HepG2 (cell line): ENCODE measurements around the gene DLL3. TPM values are rescaled to one million over a fixed set of nuclear protein-coding genes. Genes with fewer than 3 reads are reported as not detected.

Experiments
- BRF2 ChIP-seq: sonication (generic); formaldehyde crosslinking; IDR thresholded peaks from 2 replicates; pipeline ENCODE4 v1.8.1; 2022; ENCODE audit warnings: mild to moderate bottlenecking, missing genetic modification reagents
- CREBL2 ChIP-seq: sonication (generic); formaldehyde crosslinking; IDR thresholded peaks from 2 replicates; pipeline ENCODE4 v1.8.1; 2023; ENCODE audit warnings: missing genetic modification reagents, mild to moderate bottlenecking, borderline replicate concordance
- CTCF ChIP-seq: sonication (generic); formaldehyde crosslinking; IDR thresholded peaks from 2 replicates; pipeline ENCODE4 v1.5.0; 2020; ENCODE audit warnings: mild to moderate bottlenecking, missing genetic modification reagents, moderate library complexity
- DNMT1 ChIP-seq: sonication (generic); formaldehyde crosslinking; IDR thresholded peaks from 2 replicates; pipeline ENCODE4 v1.5.1; 2020; ENCODE audit warnings: mild to moderate bottlenecking, missing genetic modification reagents
- ETS1 ChIP-seq: sonication (generic); formaldehyde crosslinking; IDR thresholded peaks from 2 replicates; pipeline ENCODE4 v1.4.0; 2020; ENCODE audit warnings: missing genetic modification reagents
- HNF4A ChIP-seq: sonication (generic); formaldehyde crosslinking; IDR thresholded peaks from 2 replicates; pipeline ENCODE4 v1.4.0; 2020; ENCODE audit warnings: missing genetic modification reagents
- KDM5B ChIP-seq: sonication (generic); formaldehyde crosslinking; IDR thresholded peaks from 2 replicates; pipeline ENCODE4 v1.4.0; 2020; ENCODE audit warnings: missing genetic modification reagents, mild to moderate bottlenecking, borderline replicate concordance
- MAFF ChIP-seq: IDR thresholded peaks from 2 replicates; pipeline ENCODE4 v1.6.1; 2011; ENCODE audit warnings: low read depth, low read length, improper control_type of control experiment
- NONO ChIP-seq, 2 experiments: fragments of 450-650 bp in 1 of 2; sonication (generic) in 1 of 2; formaldehyde crosslinking in 1 of 2; IDR thresholded peaks in 1 of 2; conservative IDR thresholded peaks in 1 of 2; 2 replicates each; pipeline versions ENCODE4 v1.6.1 to v1.8.0; 2017 to 2022; ENCODE audit warnings: mild to moderate bottlenecking in 1 of 2, missing genetic modification reagents in 1 of 2, moderate library complexity in 1 of 2
- PHF8 ChIP-seq: sonication (generic); formaldehyde crosslinking; IDR thresholded peaks from 2 replicates; pipeline ENCODE4 v1.5.0; 2020; ENCODE audit warnings: missing genetic modification reagents
- SALL2 ChIP-seq: sonication (generic); formaldehyde crosslinking; IDR thresholded peaks from 2 replicates; pipeline ENCODE4 v1.8.1; 2023; ENCODE audit warnings: mild to moderate bottlenecking, missing genetic modification reagents, inconsistent platforms
- SSRP1 ChIP-seq: IDR thresholded peaks from 2 replicates; pipeline ENCODE4 v1.6.1; 2016; ENCODE audit warnings: control low read depth
- TMF1 ChIP-seq: sonication (generic); formaldehyde crosslinking; IDR thresholded peaks from 2 replicates; pipeline ENCODE4 v1.8.1; 2022; ENCODE audit warnings: low read depth, missing genetic modification reagents
- TOE1 ChIP-seq: sonication (generic); formaldehyde crosslinking; IDR thresholded peaks from 2 replicates; pipeline ENCODE4 v1.4.0; 2020; ENCODE audit warnings: mild to moderate bottlenecking, missing genetic modification reagents
- YEATS2 ChIP-seq: sonication (generic); formaldehyde crosslinking; IDR thresholded peaks from 2 replicates; pipeline ENCODE4 v1.4.0; 2020; ENCODE audit warnings: missing genetic modification reagents, borderline replicate concordance
- ZBTB33 ChIP-seq: sonication (generic); formaldehyde crosslinking; IDR thresholded peaks from 2 replicates; pipeline ENCODE4 v1.4.0; 2020; ENCODE audit warnings: missing genetic modification reagents
- ZNF232 ChIP-seq: sonication (generic); formaldehyde crosslinking; IDR thresholded peaks from 2 replicates; pipeline ENCODE4 v1.4.0; 2020; ENCODE audit warnings: missing genetic modification reagents, borderline replicate concordance
- ZNF264 ChIP-seq: sonication (generic); formaldehyde crosslinking; IDR thresholded peaks from 2 replicates; pipeline ENCODE4 v1.4.0; 2020; ENCODE audit warnings: missing genetic modification reagents
- ZNF383 ChIP-seq: sonication (generic); formaldehyde crosslinking; IDR thresholded peaks from 2 replicates; pipeline ENCODE4 v1.4.0; 2020; ENCODE audit warnings: missing genetic modification reagents, mild to moderate bottlenecking, borderline replicate concordance
- ZNF451 ChIP-seq: sonication (generic); formaldehyde crosslinking; IDR thresholded peaks from 2 replicates; pipeline ENCODE4 v1.5.0; 2020; ENCODE audit warnings: mild to moderate bottlenecking, missing genetic modification reagents
- ZNF496 ChIP-seq: sonication (generic); formaldehyde crosslinking; IDR thresholded peaks from 2 replicates; pipeline ENCODE4 v1.8.1; 2023; ENCODE audit warnings: mild to moderate bottlenecking, moderate library complexity, missing genetic modification reagents; ENCODE audit not compliant: insufficient replicate concordance
- ZNF737 ChIP-seq: sonication (generic); formaldehyde crosslinking; IDR thresholded peaks from 2 replicates; pipeline ENCODE4 v1.5.0; 2020; ENCODE audit warnings: missing genetic modification reagents, mild to moderate bottlenecking, borderline replicate concordance
- ZNF780A ChIP-seq: sonication (generic); formaldehyde crosslinking; IDR thresholded peaks from 2 replicates; pipeline ENCODE4 v1.8.0; 2022; ENCODE audit warnings: mild to moderate bottlenecking, missing genetic modification reagents, moderate library complexity
- polyA plus RNA-seq, 8 experiments: library from polyadenylated mRNA; depleted of rRNA in 3 of 8; stranded (reverse) in 7 of 8; unstranded in 1 of 8; fragments of >200 nt; fragmentation: Illumina TruSeq in 4 of 8; extraction: Trizol in 4 of 8; gene quantifications; 2 replicates each; pipeline versions ENCODE4 v1.2.1 to v1.2.3, GENCODE V29; 2011 to 2016; ENCODE audit warnings: low read depth in 4 of 8, missing spikeins in 1 of 8, mixed read lengths in 1 of 8; ENCODE audit not compliant: insufficient read depth in 1 of 8
- total RNA-seq, 5 experiments: library from RNA; depleted of rRNA; stranded (reverse); fragments of >200 nt; fragmentation: Illumina TruSeq; extraction: Trizol; gene quantifications; 2 replicates each; pipeline ENCODE4 v1.2.3, GENCODE V29; 2016; ENCODE audit warnings: low read depth in 1 of 5

Gene DLL3
- total and polyA plus RNA-seq, 2 of the 13 experiments (the other 11 are each of a cell fraction or from before 2014, with no cell fraction given): 0.35 to 0.55 TPM

- TF ChIP-seq DNMT1 (CRISPR knock-in tag): no peak
- peak; percentile 50; the same call in 1 of the 2 replicates for TF ChIP-seq KDM5B (CRISPR knock-in tag)
- no peak for TF ChIP-seq SSRP1
- TF ChIP-seq NONO (IDR thresholded peaks at IDR 0.05): no peak
- TF ChIP-seq NONO (CRISPR knock-in tag; conservative IDR thresholded peaks at IDR 0.05): 0 out of 2 replicates have a peak, but pooled peaks have one; percentile 45
- peak; percentile 77; the same call in 1 of the 2 replicates for TF ChIP-seq ZNF232 (CRISPR knock-in tag)
- 0 out of 2 replicates have a peak, but pooled peaks have one; percentile 43 for TF ChIP-seq ZNF264 (CRISPR knock-in tag)
- TF ChIP-seq CREBL2 (CRISPR knock-in tag): no peak
- TF ChIP-seq ZBTB33 (CRISPR knock-in tag): no peak
- no peak for TF ChIP-seq ZNF383 (CRISPR knock-in tag)
- TF ChIP-seq MAFF: no peak
- TF ChIP-seq TOE1 (CRISPR knock-in tag): 0 out of 2 replicates have a peak, but pooled peaks have one; percentile 51
- TF ChIP-seq ZNF451 (CRISPR knock-in tag): 0 out of 2 replicates have a peak, but pooled peaks have one; percentile 41
- TF ChIP-seq HNF4A (CRISPR knock-in tag): 0 out of 2 replicates have a peak, but pooled peaks have one; percentile 8
- peak; percentile 95 for TF ChIP-seq SALL2
- peak; percentile 92 for TF ChIP-seq CTCF (CRISPR knock-in tag)
- no peak for TF ChIP-seq TMF1 (CRISPR knock-in tag)
- TF ChIP-seq ZNF496 (CRISPR knock-in tag): no peak
- peak; percentile 79; the same call in 1 of the 2 replicates for TF ChIP-seq YEATS2 (CRISPR knock-in tag)
- TF ChIP-seq ETS1: peak; percentile 81; the same call in 1 of the 2 replicates
- TF ChIP-seq ZNF780A (CRISPR knock-in tag): no peak
- peak; percentile 96 for TF ChIP-seq PHF8
- TF ChIP-seq BRF2 (CRISPR knock-in tag): no peak
- TF ChIP-seq ZNF737: no peak
These were observed 41.0 kb downstream of the DLL3 start, which contains the start of gene EID2 (continued) for GRCh38 chr19:39539518-39540332.
